SK-N-SH (cell line): ENCODE data around the gene ARHGAP25. TPM values are rescaled to one million over a fixed set of nuclear protein-coding genes. Genes with fewer than 3 reads are reported as not detected.

ENCODE experiments used
- CTCF ChIA-PET: fragments of 300-600, 350-600 bp; formaldehyde crosslinking; extraction: SDS; loops from one replicate; lab custom pipeline; 2021; lab: Yijun Ruan, JAX
- POLR2A ChIA-PET: fragments of 350-600 bp; sonication (Branson Sonifier 250); formaldehyde crosslinking; extraction: SDS; loops from one replicate; lab custom pipeline; 2020; ENCODE audit warnings: antibody characterized with exemption, inconsistent platforms; lab: Yijun Ruan, JAX
- DNase-seq: peaks from one replicate; pipeline ENCODE4 v3.0.0; 2012
- H2AFZ ChIP-seq: fragments of 200-600 bp; sonication (generic); 2 replicates; pipeline ENCODE4 v1.8.1; 2016; ENCODE audit warnings: antibody characterized with exemption, mild to moderate bottlenecking, low read depth
- H3F3A ChIP-seq: fragments of 200-600 bp; sonication (generic); replicated peaks from 2 replicates; pipeline ENCODE3; 2016; ENCODE audit warnings: antibody characterized with exemption, mild to moderate bottlenecking; ENCODE audit not compliant: insufficient read depth
- H3K27ac ChIP-seq, 2 experiments: fragments of 200-500 bp in 1 of 2; fragments of 200-600 bp in 1 of 2; sonication (Bioruptor generic) in 1 of 2; sonication (generic), shearing (Covaris generic) in 1 of 2; 2 replicates each; pipeline versions ENCODE4 v1.5.1 to v1.6.1; 2014 to 2016; ENCODE audit warnings: low read depth in 2 of 2, inconsistent platforms in 1 of 2, low read length in 1 of 2, mild to moderate bottlenecking in 1 of 2, mixed read lengths in 1 of 2
- H3K27me3 ChIP-seq: fragments of 200-600 bp; sonication (generic), shearing (Covaris generic); 2 replicates; pipeline ENCODE4 v1.6.1; 2016; ENCODE audit warnings: mixed run types; ENCODE audit not compliant: insufficient read depth
- H3K36me3 ChIP-seq, 2 experiments: fragments of 200-500 bp in 1 of 2; fragments of 200-600 bp in 1 of 2; sonication (Bioruptor generic) in 1 of 2; sonication (generic) in 1 of 2; replicated peaks in 1 of 2; 2 replicates each; pipeline versions ENCODE3 to v1.5.1; 2014 to 2016; ENCODE audit warnings: low read length in 1 of 2, mild to moderate bottlenecking in 1 of 2; ENCODE audit not compliant: insufficient read depth in 2 of 2, control insufficient read depth in 1 of 2
- H3K4me1 ChIP-seq, 2 experiments: fragments of 200-500 bp in 1 of 2; fragments of 200-600 bp in 1 of 2; sonication (Bioruptor generic) in 1 of 2; sonication (generic), shearing (Covaris generic) in 1 of 2; 2 replicates each; pipeline versions ENCODE4 v1.5.1 to v1.6.1; 2014 to 2016; ENCODE audit warnings: low read depth in 1 of 2, low read length in 1 of 2, mixed run types in 1 of 2; ENCODE audit not compliant: insufficient read depth in 2 of 2, control insufficient read depth in 1 of 2
- H3K4me2 ChIP-seq: fragments of 200-600 bp; sonication (generic), shearing (Covaris generic); 2 replicates; pipeline ENCODE4 v1.6.1; 2017; ENCODE audit warnings: mixed run types
- H3K4me3 ChIP-seq, 2 experiments: fragments of 200-500 bp in 1 of 2; fragments of 200-600 bp in 1 of 2; sonication (Bioruptor generic) in 1 of 2; sonication (generic), shearing (Covaris generic) in 1 of 2; 2 replicates each; pipeline versions ENCODE4 v1.5.1 to v1.8.1; 2014 to 2016; ENCODE audit warnings: low read depth in 2 of 2, inconsistent platforms in 1 of 2, low read length in 1 of 2, mild to moderate bottlenecking in 1 of 2, mixed read lengths in 1 of 2, moderate library complexity in 1 of 2
- H3K79me2 ChIP-seq: fragments of 200-600 bp; sonication (generic); 2 replicates; pipeline ENCODE4 v1.8.1; 2017; ENCODE audit warnings: mild to moderate bottlenecking; ENCODE audit not compliant: insufficient read depth
- H3K9ac ChIP-seq: fragments of 200-600 bp; sonication (generic); 2 replicates; pipeline ENCODE4 v1.6.1; 2017; ENCODE audit warnings: mixed run types
- H3K9me2 ChIP-seq: fragments of 200-600 bp; sonication (generic); 2 replicates; pipeline ENCODE4 v1.6.1; 2017; ENCODE audit warnings: mixed run types
- H3K9me3 ChIP-seq: fragments of 200-600 bp; sonication (generic); 2 replicates; pipeline ENCODE4 v1.6.1; 2017; ENCODE audit warnings: mixed run types, mild to moderate bottlenecking, moderate library complexity
- H4K20me1 ChIP-seq: fragments of 200-600 bp; sonication (generic); 2 replicates; pipeline ENCODE4 v1.6.1; 2017; ENCODE audit warnings: mild to moderate bottlenecking, mixed run types; ENCODE audit not compliant: insufficient read depth
- ELF1 ChIP-seq: IDR thresholded peaks from 2 replicates; pipeline ENCODE4 v1.4.0; 2012
- FOSL2 ChIP-seq: IDR thresholded peaks from 2 replicates; pipeline ENCODE4 v1.4.0; 2012; ENCODE audit warnings: low read depth, mild to moderate bottlenecking, moderate library complexity, borderline replicate concordance
- FOXM1 ChIP-seq: IDR thresholded peaks from 2 replicates; pipeline ENCODE4 v1.4.0; 2012; ENCODE audit warnings: low read depth, mild to moderate bottlenecking
- JUND ChIP-seq: IDR thresholded peaks from 2 replicates; pipeline ENCODE4 v1.4.0; 2012
- MAX ChIP-seq: IDR thresholded peaks from 2 replicates; pipeline ENCODE4 v1.4.0; 2012; ENCODE audit warnings: low read depth
- MEF2A ChIP-seq: IDR thresholded peaks from 2 replicates; pipeline ENCODE4 v1.4.0; 2012; ENCODE audit warnings: low read depth, borderline replicate concordance
- MXI1 ChIP-seq: IDR thresholded peaks from 2 replicates; pipeline ENCODE4 v1.6.1; 2012; ENCODE audit warnings: mild to moderate bottlenecking, low read depth, low read length, improper control_type of control experiment
- NRF1 ChIP-seq: IDR thresholded peaks from 2 replicates; pipeline ENCODE4 v1.6.1; 2012; ENCODE audit warnings: low read depth, mild to moderate bottlenecking, low read length
- POLR2AphosphoS5 ChIP-seq: IDR thresholded peaks from 2 replicates; pipeline ENCODE4 v1.6.1; 2012; ENCODE audit warnings: low read depth, low read length
- RCOR1 ChIP-seq: fragments of 150-350 bp; IDR thresholded peaks from 2 replicates; pipeline ENCODE4 v1.6.1; 2017; ENCODE audit warnings: antibody characterized with exemption, low read length
- RFX5 ChIP-seq: IDR thresholded peaks from 2 replicates; pipeline ENCODE4 v1.6.1; 2012; ENCODE audit warnings: mild to moderate bottlenecking, improper control_type of control experiment, low read length
- SIN3A ChIP-seq: IDR thresholded peaks from 2 replicates; pipeline ENCODE4 v1.6.1; 2012; ENCODE audit warnings: low read depth, mild to moderate bottlenecking, low read length, moderate library complexity, borderline replicate concordance
- SMC3 ChIP-seq: IDR thresholded peaks from 2 replicates; pipeline ENCODE4 v1.6.1; 2012; ENCODE audit warnings: low read depth, low read length, improper control_type of control experiment
- TCF12 ChIP-seq: IDR thresholded peaks from 2 replicates; pipeline ENCODE4 v1.4.0; 2012
- TEAD4 ChIP-seq: IDR thresholded peaks from 2 replicates; pipeline ENCODE4 v1.4.0; 2012; ENCODE audit warnings: mild to moderate bottlenecking, borderline replicate concordance; ENCODE audit not compliant: insufficient read depth
- USF1 ChIP-seq: IDR thresholded peaks from 2 replicates; pipeline ENCODE4 v1.4.0; 2012; ENCODE audit warnings: low read depth, borderline replicate concordance
- USF2 ChIP-seq: fragments of 150-350 bp; IDR thresholded peaks from 2 replicates; pipeline ENCODE4 v1.6.1; 2017; ENCODE audit warnings: antibody characterized with exemption, low read length, low read depth, borderline replicate concordance
- ZBTB33 ChIP-seq: IDR thresholded peaks from 2 replicates; pipeline ENCODE4 v1.4.0; 2012; ENCODE audit warnings: low read depth, borderline replicate concordance
- WGBS: methylation state at CpG from one replicate; pipeline ENCODE4 v1.1.6; 2017; ENCODE audit warnings: low lambda C conversion rate; 5-methylcytosine and 5-hydroxymethylcytosine counted together
- polyA plus RNA-seq, 3 experiments: library from polyadenylated mRNA; depleted of rRNA; stranded (reverse); fragments of >200 nt; gene quantifications; 2 replicates each; pipeline ENCODE4 v1.2.3, GENCODE V29; 2012
- TF ChIP-seq, protein P1 (sequence below): fragments of 200-600 bp; sonication (generic); IDR thresholded peaks from 2 replicates; pipeline ENCODE4 v1.6.1; 2017; ENCODE audit warnings: antibody characterized with exemption, mild to moderate bottlenecking, moderate library complexity
- TF ChIP-seq, protein P2 (sequence below): fragments of 150-350 bp; IDR thresholded peaks from 2 replicates; pipeline ENCODE4 v1.6.1; 2016; ENCODE audit warnings: mild to moderate bottlenecking, low read depth, low read length

ARHGAP25 gene
- polyA plus RNA-seq, 1 of the 3 experiments (the other 2 are of a cell fraction) = not detected

- TF ChIP-seq ELF1 = no peak
Observed at GRCh38 chr2:68822207-68822872, 87.7 kb downstream of the ARHGAP25 start (continued).

DNA sequence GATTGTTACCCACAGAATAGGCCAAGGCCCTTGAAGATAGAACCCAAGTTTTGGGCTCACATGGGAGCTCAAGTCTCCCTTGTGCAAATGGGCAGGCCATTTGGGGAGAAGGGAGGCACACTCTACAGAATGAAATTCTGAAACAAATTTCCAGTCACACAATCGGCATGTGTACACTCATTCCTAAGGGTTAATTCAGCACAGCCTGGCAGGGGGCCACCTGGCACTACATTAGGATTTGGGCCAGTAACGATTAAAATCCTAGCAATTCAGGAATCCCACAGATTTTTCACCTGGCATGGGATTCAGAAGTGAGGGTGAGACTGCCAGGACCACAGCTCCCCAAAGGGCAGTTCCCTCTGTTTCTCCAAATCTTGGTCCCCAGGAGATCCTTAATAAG, 90.2 kb downstream of the ARHGAP25 start:
- no peak overlapping the region for H3K9ac ChIP-seq
- H4K20me1 ChIP-seq = no peaks in the 10 kb centered on the region
- H3K9me3 ChIP-seq = no peaks in the 10 kb centered on the region
- no peak for DNase-seq
- CTCF ChIA-PET = interaction anchor here (0.8 kb wide), 1 partner anchor 303 kb away, joined by 3 read pairs; no protein-coding TSS in a partner anchor
- POLR2A ChIA-PET = no interaction called here
- H3K36me3 ChIP-seq = no peaks in the 10 kb centered on the region
- H3K79me2 ChIP-seq = no peaks in the 10 kb centered on the region
- no peak overlapping the region for H3K4me2 ChIP-seq
- peaks cover 16% of the 10 kb centered on the region in 2 experiments for H3K4me1 ChIP-seq
- no peaks in the 10 kb centered on the region for H3F3A ChIP-seq
- 10% methylated on average over 2 of the region's 2 CpGs for WGBS
- no peaks in the 10 kb centered on the region for H3K27me3 ChIP-seq
- H3K27ac ChIP-seq = no peak overlapping the region
- H2AFZ ChIP-seq = no peak overlapping the region
- no peaks in the 10 kb centered on the region for H3K9me2 ChIP-seq
- H3K4me3 ChIP-seq = no peak overlapping the region
- TF ChIP-seq RCOR1 (no peak), SMC3 (no peak), TCF12 (peak; percentile 56), USF1 (no peak), MXI1 (no peak), NRF1 (no peak), RFX5 (no peak), POLR2AphosphoS5 (no peak), FOXM1 (no peak), MEF2A (no peak), FOSL2 (peak; percentile 74), JUND (peak; percentile 27; the same call in 1 of the 2 replicates), ZBTB33 (0 out of 2 replicates have a peak, but pooled peaks have one; percentile 22), ELF1 (no peak), USF2 (no peak), MAX (no peak), SIN3A (no peak), TEAD4 (0 out of 2 replicates have a peak, but pooled peaks have one; percentile 20)
- TF ChIP-seq, protein P1, sequence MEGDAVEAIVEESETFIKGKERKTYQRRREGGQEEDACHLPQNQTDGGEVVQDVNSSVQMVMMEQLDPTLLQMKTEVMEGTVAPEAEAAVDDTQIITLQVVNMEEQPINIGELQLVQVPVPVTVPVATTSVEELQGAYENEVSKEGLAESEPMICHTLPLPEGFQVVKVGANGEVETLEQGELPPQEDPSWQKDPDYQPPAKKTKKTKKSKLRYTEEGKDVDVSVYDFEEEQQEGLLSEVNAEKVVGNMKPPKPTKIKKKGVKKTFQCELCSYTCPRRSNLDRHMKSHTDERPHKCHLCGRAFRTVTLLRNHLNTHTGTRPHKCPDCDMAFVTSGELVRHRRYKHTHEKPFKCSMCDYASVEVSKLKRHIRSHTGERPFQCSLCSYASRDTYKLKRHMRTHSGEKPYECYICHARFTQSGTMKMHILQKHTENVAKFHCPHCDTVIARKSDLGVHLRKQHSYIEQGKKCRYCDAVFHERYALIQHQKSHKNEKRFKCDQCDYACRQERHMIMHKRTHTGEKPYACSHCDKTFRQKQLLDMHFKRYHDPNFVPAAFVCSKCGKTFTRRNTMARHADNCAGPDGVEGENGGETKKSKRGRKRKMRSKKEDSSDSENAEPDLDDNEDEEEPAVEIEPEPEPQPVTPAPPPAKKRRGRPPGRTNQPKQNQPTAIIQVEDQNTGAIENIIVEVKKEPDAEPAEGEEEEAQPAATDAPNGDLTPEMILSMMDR = no peak
- TF ChIP-seq, protein P2, sequence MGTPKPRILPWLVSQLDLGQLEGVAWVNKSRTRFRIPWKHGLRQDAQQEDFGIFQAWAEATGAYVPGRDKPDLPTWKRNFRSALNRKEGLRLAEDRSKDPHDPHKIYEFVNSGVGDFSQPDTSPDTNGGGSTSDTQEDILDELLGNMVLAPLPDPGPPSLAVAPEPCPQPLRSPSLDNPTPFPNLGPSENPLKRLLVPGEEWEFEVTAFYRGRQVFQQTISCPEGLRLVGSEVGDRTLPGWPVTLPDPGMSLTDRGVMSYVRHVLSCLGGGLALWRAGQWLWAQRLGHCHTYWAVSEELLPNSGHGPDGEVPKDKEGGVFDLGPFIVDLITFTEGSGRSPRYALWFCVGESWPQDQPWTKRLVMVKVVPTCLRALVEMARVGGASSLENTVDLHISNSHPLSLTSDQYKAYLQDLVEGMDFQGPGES = no peak
